NCI-H1417 (cell line): ENCODE data around the gene LRRC3C.
A peak's percentile ranks its signal among the peaks of the same experiment; 100 is the strongest.

Experiments
- DNase-seq, 3 experiments: peaks; one replicate each; lab custom pipeline; 2025; lab: John Stamatoyannopoulos, UW

LRRC3C gene

DNA sequence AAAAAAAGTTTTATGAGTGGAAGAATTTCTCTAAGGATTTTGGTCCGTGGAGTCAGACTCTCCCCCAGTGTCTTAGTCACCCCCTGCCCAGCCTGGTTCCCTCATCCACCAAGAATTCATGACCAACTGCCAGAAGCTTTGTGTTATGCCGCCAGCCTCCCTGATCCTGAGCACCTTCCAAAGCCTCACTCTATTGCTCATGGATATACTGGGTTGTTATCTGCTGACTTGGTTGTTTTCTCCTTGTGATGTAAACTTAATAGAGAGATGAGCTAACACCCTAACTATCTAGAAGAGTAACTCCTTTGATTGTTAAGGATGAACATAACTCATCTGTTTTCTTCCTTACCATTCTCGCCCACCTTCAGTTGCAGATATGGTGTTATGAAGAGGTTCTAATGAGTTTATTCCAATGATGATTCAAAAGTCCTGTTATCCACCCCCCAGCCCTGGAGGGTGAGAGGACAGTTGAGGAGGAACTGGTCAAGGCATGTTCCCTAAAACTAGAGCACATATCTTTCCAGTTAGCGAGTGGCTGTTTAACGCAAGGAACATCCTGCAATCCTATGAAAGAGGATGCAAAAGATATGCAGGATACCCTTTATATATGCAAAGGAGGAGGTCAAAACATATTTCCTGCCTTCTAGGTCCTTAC lies 51.6 kb downstream of the LRRC3C start:
- DNase-seq: no peak

DNA sequence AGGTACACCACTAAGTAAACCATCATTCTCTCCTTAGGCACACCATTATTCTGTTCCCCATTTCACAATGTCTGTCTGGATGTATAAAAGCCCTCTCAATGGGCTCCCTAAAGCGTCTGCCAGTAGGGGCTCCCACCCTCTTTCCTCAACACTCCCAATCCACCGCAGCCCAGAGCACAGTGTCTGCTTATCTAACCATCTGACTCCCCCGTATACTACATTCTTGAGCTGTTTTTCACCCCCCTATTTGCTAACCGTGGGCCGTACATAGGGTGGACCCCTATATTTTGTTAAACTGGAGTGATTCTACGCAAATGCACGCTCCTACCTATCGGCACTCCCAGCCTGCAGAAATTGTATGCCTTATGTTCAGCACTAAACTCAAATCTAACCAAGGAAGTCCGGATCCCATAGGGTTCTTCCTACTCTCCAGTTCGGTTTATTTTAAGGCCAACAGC lies 52.4 kb downstream of the LRRC3C start:
- peak in 1 of 3 experiments; percentile 86 for DNase-seq

- peak; percentile 98 to 100 (median 99) for DNase-seq
Measured at GRCh38 chr17:39980351-39981206, 53.0 kb downstream of the LRRC3C start, which contains the start of gene PSMD3. Gene PSMD3, plus strand, starts transcription at chr17:39980807. Its CDS starts 164 bp downstream, at chr17:39980971.

DNA sequence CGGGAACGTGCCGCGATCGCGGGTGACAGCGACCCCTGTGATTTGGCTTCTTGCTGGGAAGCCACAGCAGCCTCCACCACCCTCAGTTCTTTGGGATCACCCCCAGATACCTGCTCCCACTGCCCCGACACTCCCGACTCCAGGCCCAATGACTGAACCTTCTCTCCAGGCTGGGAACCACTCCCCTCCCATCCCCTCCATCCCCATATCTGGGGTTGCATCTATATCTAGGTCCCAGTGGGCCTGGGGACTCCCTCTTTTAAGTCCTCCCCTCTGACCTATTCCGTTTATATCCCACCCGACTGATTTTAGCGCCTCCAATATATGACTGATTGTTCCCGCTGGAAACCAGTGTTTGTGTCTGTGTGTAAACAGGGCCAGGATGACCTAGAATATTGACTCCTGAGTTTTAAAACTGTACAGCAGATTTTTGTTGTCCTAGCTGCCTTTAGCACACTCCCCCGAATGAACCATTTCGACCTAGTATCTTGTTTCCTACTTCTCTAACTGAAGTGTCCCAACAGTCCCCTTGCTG lies 53.7 kb downstream of the LRRC3C start:
- DNase-seq: peak in 1 of 3 experiments; percentile 53

- DNase-seq: peak in 1 of 3 experiments; percentile 9
Measured at GRCh38 chr17:39981766-39982375, 54.3 kb downstream of the LRRC3C start.

DNA sequence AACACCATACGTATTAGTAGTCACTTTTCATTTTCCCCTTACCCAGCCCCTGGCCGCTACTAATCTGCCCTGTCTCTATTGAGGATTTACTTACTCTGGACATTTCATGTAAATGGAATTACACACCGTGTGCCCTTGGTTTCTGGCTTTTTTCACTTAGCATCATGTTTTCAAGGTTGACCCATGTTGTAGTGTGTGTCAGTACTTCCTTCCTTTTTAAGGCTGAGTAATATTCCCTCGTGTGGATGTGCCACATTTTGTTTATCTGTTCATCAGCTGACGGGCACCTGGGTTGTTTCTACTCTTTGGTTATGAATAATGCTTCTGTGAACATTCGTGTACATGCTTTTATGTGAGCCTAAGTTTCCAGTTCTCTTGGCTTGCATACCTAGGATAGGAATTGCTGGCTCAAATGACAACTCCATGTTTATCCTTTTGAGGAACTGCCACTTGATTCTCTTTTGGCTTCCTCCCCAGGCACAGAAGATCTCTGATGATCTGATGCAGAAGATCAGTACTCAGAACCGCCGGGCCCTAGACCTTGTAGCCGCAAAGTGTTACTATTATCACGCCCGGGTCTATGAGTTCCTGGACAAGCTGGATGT lies 60.8 kb downstream of the LRRC3C start:
- no peak for DNase-seq

DNA sequence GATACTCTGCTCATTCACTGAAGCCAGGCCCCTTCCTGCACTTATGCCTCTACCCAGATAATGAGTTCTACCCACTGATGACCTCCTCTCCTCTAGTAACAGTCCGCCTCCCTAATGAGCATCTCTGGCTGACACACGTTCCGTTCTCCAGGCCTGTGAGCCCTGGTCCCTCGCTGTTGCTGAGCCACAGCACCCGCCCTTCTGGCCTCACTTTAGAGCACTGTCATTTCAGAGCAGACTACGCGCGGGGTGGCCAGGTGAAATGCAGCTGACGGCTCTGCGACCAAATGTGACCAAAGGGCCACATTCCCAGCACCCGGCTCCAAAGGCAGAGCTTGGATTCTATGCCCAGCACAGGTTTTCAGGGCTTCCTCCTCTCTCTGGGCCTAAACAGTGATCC lies 66.9 kb downstream of the LRRC3C start:
- no peak for DNase-seq
